ENCODE measurements around the gene SUZ12. TPM values are rescaled to one million over a fixed set of nuclear protein-coding genes. Genes with fewer than 3 reads are reported as not detected.

The SUZ12 gene
- total and polyA plus RNA-seq, 2 of the 4 experiments (the other 2 are of a cell fraction): 12.2 to 12.3 TPM

- Histone ChIP-seq H3K27ac (ENCODE audit: insufficient read depth, low read length) (no peak overlapping the region), H3K9me1 (ENCODE audit: insufficient read depth, low read length) (no peaks in the 10 kb centered on the region), H2AK5ac (ENCODE audit: low read depth, low read length) (no peak overlapping the region), H3K36me3 (ENCODE audit: control insufficient read depth, insufficient read depth, low read length) (peaks cover 13% of the 10 kb centered on the region), H4K20me1 (ENCODE audit: insufficient read depth, low read length) (no peaks in the 10 kb centered on the region), H2AFZ (replicated peaks; ENCODE audit: low read length, poor library complexity) (no peak overlapping the region), H2BK15ac (ENCODE audit: low read depth, low read length) (no peak overlapping the region), H3K4me1 (ENCODE audit: control insufficient read depth, insufficient read depth, low read length) (no peaks in the 10 kb centered on the region), H3K14ac (replicated peaks; ENCODE audit: low read depth, low read length) (no peak overlapping the region), H2BK5ac (ENCODE audit: low read depth, low read length, poor library complexity, severe bottlenecking) (no peak overlapping the region), H2BK20ac (ENCODE audit: low read depth, low read length) (no peak overlapping the region), H3K27me3 (ENCODE audit: control insufficient read depth, insufficient read depth, low read length) (no peaks in the 10 kb centered on the region), H3K56ac (ENCODE audit: extremely low read depth, insufficient read depth, low read length) (no peak overlapping the region), H4K8ac (ENCODE audit: low read depth in 2 of 2, low read length in 2 of 2) (no peak overlapping the region), H3K4me3 (ENCODE audit: insufficient read depth, low read depth, low read length) (no peak overlapping the region), H4K91ac (ENCODE audit: insufficient read depth, low read depth, low read length) (no peak overlapping the region), H3K9me3 (ENCODE audit: control insufficient read depth, insufficient read depth, low read length) (no peaks in the 10 kb centered on the region), H4K5ac (ENCODE audit: low read depth, low read length) (no peak overlapping the region), H2BK120ac (ENCODE audit: low read depth, low read length) (no peak overlapping the region), H3K79me1 (ENCODE audit: low read depth in 1 of 2, low read length in 2 of 2) (no peaks in the 10 kb centered on the region), H3K9ac (ENCODE audit: low read depth, low read length) (no peak overlapping the region), H3K23ac (ENCODE audit: low read depth, low read length) (no peak overlapping the region), H2AK9ac (replicated peaks; ENCODE audit: low read depth, low read length, poor library complexity) (no peak overlapping the region), H3K18ac (ENCODE audit: low read depth, low read length) (no peak overlapping the region), H3K4me2 (ENCODE audit: low read depth, low read length) (no peak overlapping the region), H3K4ac (ENCODE audit: low read depth, low read length) (no peak overlapping the region)
- ChIA-PET CTCF (no interaction called here), POLR2A (ENCODE audit: unreplicated experiment) (interaction anchor here (0.6 kb wide), 1 partner anchor 26 kb away, joined by 4 read pairs; the partner anchor contains the start of gene LRRC37B)
- no peak for TF ChIP-seq FOS (IDR thresholded peaks at IDR 0.05; ENCODE audit: low read depth, low read length)
- TF ChIP-seq RAD21 (IDR thresholded peaks at IDR 0.05; ENCODE audit: low read length): no peak
- TF ChIP-seq SMC3 (IDR thresholded peaks at IDR 0.05; ENCODE audit: low read depth, low read length): no peak
- no peak for TF ChIP-seq MAFK (IDR thresholded peaks at IDR 0.05; ENCODE audit: low read depth, low read length)
- TF ChIP-seq CHD1 (IDR thresholded peaks at IDR 0.05; ENCODE audit: low read depth, low read length): no peak
- TF ChIP-seq BHLHE40 (IDR thresholded peaks at IDR 0.05; ENCODE audit: low read depth, low read length): no peak
- no peak for TF ChIP-seq USF2 (IDR thresholded peaks at IDR 0.05; ENCODE audit: low read depth, low read length)
- no peak for TF ChIP-seq CEBPB (IDR thresholded peaks at IDR 0.05; ENCODE audit: low read depth, low read length)
- TF ChIP-seq CTCF (conservative IDR thresholded peaks at IDR 0.05; ENCODE audit: low read depth, low read length): no peak
- TF ChIP-seq MXI1 (IDR thresholded peaks at IDR 0.05; ENCODE audit: borderline replicate concordance, low read depth, low read length): no peak
- TF ChIP-seq RCOR1 (IDR thresholded peaks at IDR 0.05; ENCODE audit: insufficient replicate concordance, low read length): no peak
- TF ChIP-seq MAZ (IDR thresholded peaks at IDR 0.05; ENCODE audit: borderline replicate concordance, low read depth, low read length): no peak
- no peak for TF ChIP-seq ELK1 (IDR thresholded peaks at IDR 0.05; ENCODE audit: borderline replicate concordance, low read depth, low read length)
- no peak for TF ChIP-seq POLR2A (IDR thresholded peaks at IDR 0.05; ENCODE audit: low read depth, low read length)
- no peak for TF ChIP-seq RFX5 (IDR thresholded peaks at IDR 0.05; ENCODE audit: low read depth, low read length)
- TF ChIP-seq NFE2L2 (IDR thresholded peaks at IDR 0.05; ENCODE audit: low read depth, low read length): no peak
- dilution Hi-C loops (cut with HindIII; ENCODE audit: low sequenced_read_pairs, unreplicated experiment): no loop called here
- DNase-seq (no peak), ATAC-seq (ENCODE audit: low read depth) (no peak)
- intact Hi-C loops (cut with micrococcal nuclease): no loop called here
- no TSS peak for BruUV-seq (replicated peaks)
- WGBS, 2 experiments (ENCODE audit: extremely low coverage in 2 of 2, insufficient read length in 1 of 2): no CpG with 5 or more reads among the region's 2 CpGs
- in situ Hi-C loops (cut with MboI; ENCODE audit: low sequenced_read_pairs): no loop called here
Observed at GRCh38 chr17:32033223-32033622, 96.4 kb downstream of the SUZ12 start.

All from IMR-90 (cell line).